ENCODE data around the gene FAT2.

The FAT2 gene

GRCh38 chr5:151602806-151603205 is 11.7 kb upstream of the FAT2 start:
- Histone ChIP-seq H4K20me1 (ENCODE audit: low read depth, low read length) (no peaks in the 10 kb centered on the region), H3K9ac (ENCODE audit: low read length) (no peak overlapping the region), H3K79me2 (ENCODE audit: insufficient read depth, low read length) (no peaks in the 10 kb centered on the region), H3K4me2 (ENCODE audit: low read depth, low read length, poor library complexity, severe bottlenecking) (no peak overlapping the region), H3K27me3 (ENCODE audit: low read length) (no peaks in the 10 kb centered on the region), H3K9me2 (replicated peaks; ENCODE audit: insufficient read depth, low read length) (no peaks in the 10 kb centered on the region), H3F3A (ENCODE audit: insufficient read depth) (no peaks in the 10 kb centered on the region), H2AFZ (ENCODE audit: low read depth, low read length, severe bottlenecking) (no peak overlapping the region), H3K27ac (ENCODE audit: low read depth, low read length) (no peak overlapping the region), H3K4me3 (ENCODE audit: insufficient read depth, low read length, poor library complexity, severe bottlenecking) (no peak overlapping the region), H3K36me3 (ENCODE audit: low read length) (no peaks in the 10 kb centered on the region), H3K9me3 (ENCODE audit: insufficient read depth, low read length) (no peaks in the 10 kb centered on the region)
- TF ChIP-seq, protein P1, sequence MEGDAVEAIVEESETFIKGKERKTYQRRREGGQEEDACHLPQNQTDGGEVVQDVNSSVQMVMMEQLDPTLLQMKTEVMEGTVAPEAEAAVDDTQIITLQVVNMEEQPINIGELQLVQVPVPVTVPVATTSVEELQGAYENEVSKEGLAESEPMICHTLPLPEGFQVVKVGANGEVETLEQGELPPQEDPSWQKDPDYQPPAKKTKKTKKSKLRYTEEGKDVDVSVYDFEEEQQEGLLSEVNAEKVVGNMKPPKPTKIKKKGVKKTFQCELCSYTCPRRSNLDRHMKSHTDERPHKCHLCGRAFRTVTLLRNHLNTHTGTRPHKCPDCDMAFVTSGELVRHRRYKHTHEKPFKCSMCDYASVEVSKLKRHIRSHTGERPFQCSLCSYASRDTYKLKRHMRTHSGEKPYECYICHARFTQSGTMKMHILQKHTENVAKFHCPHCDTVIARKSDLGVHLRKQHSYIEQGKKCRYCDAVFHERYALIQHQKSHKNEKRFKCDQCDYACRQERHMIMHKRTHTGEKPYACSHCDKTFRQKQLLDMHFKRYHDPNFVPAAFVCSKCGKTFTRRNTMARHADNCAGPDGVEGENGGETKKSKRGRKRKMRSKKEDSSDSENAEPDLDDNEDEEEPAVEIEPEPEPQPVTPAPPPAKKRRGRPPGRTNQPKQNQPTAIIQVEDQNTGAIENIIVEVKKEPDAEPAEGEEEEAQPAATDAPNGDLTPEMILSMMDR (IDR thresholded peaks at IDR 0.05; ENCODE audit: insufficient read depth, low read length, poor library complexity, severe bottlenecking): no peak
- no peak for TF ChIP-seq EZH2phosphoT487 (conservative IDR thresholded peaks at IDR 0.05; ENCODE audit: low read length)

DNA sequence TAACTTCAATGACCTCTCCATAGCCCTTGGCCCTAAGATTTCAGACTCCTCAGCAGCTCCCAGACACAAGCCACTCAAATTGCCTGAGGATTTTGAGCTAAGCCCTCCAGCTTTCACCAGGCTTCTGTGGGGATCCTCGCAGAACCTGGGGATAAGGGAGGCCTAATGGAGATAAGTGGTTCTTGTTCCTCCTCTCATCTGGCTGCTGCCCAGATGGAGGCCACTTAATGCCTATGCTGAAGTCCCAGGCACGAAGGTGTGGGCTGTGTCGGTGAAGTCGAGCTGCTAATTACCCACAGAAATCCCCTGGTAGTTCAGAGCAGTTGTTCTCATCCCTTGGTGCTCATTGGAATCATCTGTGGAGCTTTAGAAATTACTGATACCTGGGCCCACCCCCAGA is 10.3 kb upstream of the FAT2 start:
- TF ChIP-seq, protein P1 (IDR thresholded peaks at IDR 0.05; ENCODE audit: insufficient read depth, low read length, poor library complexity, severe bottlenecking): no peak
- no peak for TF ChIP-seq EZH2phosphoT487 (conservative IDR thresholded peaks at IDR 0.05; ENCODE audit: low read length)
- H4K20me1 ChIP-seq (ENCODE audit: low read depth, low read length): no peaks in the 10 kb centered on the region
- H2AFZ ChIP-seq (ENCODE audit: low read depth, low read length, severe bottlenecking): no peak overlapping the region

GRCh38 chr5:151600069-151600665 is 9.0 kb upstream of the FAT2 start:
- H3K9me3 ChIP-seq (ENCODE audit: insufficient read depth, low read length): no peaks in the 10 kb centered on the region
- no peak for TF ChIP-seq EZH2phosphoT487 (conservative IDR thresholded peaks at IDR 0.05; ENCODE audit: low read length)
- TF ChIP-seq, protein P1 (IDR thresholded peaks at IDR 0.05; ENCODE audit: insufficient read depth, low read length, poor library complexity, severe bottlenecking): no peak

More for the DNA sequence above, 10.3 kb upstream of the FAT2 start:
- H3K9me2 ChIP-seq (replicated peaks; ENCODE audit: insufficient read depth, low read length): no peaks in the 10 kb centered on the region
- no peak overlapping the region for H3K9ac ChIP-seq (ENCODE audit: low read length)
- H3F3A ChIP-seq (ENCODE audit: insufficient read depth): no peaks in the 10 kb centered on the region
- no peak overlapping the region for H3K4me2 ChIP-seq (ENCODE audit: low read depth, low read length, poor library complexity, severe bottlenecking)
- no peaks in the 10 kb centered on the region for H3K27me3 ChIP-seq (ENCODE audit: low read length)
- H3K79me2 ChIP-seq (ENCODE audit: insufficient read depth, low read length): no peaks in the 10 kb centered on the region
- H3K9me3 ChIP-seq (ENCODE audit: insufficient read depth, low read length): no peaks in the 10 kb centered on the region
- no peak overlapping the region for H3K4me3 ChIP-seq (ENCODE audit: insufficient read depth, low read length, poor library complexity, severe bottlenecking)
- H3K27ac ChIP-seq (ENCODE audit: low read depth, low read length): no peak overlapping the region
- H3K36me3 ChIP-seq (ENCODE audit: low read length): no peaks in the 10 kb centered on the region

More at GRCh38 chr5:151600069-151600665, 9.0 kb upstream of the FAT2 start:
- Histone ChIP-seq H3K79me2 (ENCODE audit: insufficient read depth, low read length) (no peaks in the 10 kb centered on the region), H3K4me3 (ENCODE audit: insufficient read depth, low read length, poor library complexity, severe bottlenecking) (no peak overlapping the region), H3K4me2 (ENCODE audit: low read depth, low read length, poor library complexity, severe bottlenecking) (no peak overlapping the region), H3K36me3 (ENCODE audit: low read length) (no peaks in the 10 kb centered on the region), H2AFZ (ENCODE audit: low read depth, low read length, severe bottlenecking) (no peak overlapping the region), H3K9me2 (replicated peaks; ENCODE audit: insufficient read depth, low read length) (no peaks in the 10 kb centered on the region), H3F3A (ENCODE audit: insufficient read depth) (no peaks in the 10 kb centered on the region), H3K27ac (ENCODE audit: low read depth, low read length) (no peak overlapping the region), H4K20me1 (ENCODE audit: low read depth, low read length) (no peaks in the 10 kb centered on the region), H3K9ac (ENCODE audit: low read length) (no peak overlapping the region), H3K27me3 (ENCODE audit: low read length) (no peaks in the 10 kb centered on the region)

Data from SU-DHL-6 (cell line).